ENCODE results near the gene ZSWIM5.
"Not testable (repeated sequence)": the region's sequence is repeated elsewhere in the genome, so short reads cannot be mapped to it uniquely, and the experiment has no call there.

ZSWIM5 gene

GRCh38 chr1:45097079-45097478 is 109.3 kb downstream of the ZSWIM5 start:
- H3K27me3 Mint-ChIP-seq = no peaks in the 10 kb centered on the region
- no peaks in the 10 kb centered on the region for H3K36me3 Mint-ChIP-seq (ENCODE audit: insufficient read depth)
- H3K9me3 Mint-ChIP-seq = no peaks in the 10 kb centered on the region
- H3K4me1 Mint-ChIP-seq = peaks cover 4% of the 10 kb centered on the region
- no peak overlapping the region for H3K4me3 Mint-ChIP-seq
- no peak for ATAC-seq (replicated peaks; ENCODE audit: extremely low read depth, poor library complexity, severe bottlenecking)
- no peak overlapping the region for H3K27ac Mint-ChIP-seq (ENCODE audit: low read depth)
- no peak for DNase-seq (ENCODE audit: low spot score in 2 of 2)

- ATAC-seq (replicated peaks; ENCODE audit: extremely low read depth, poor library complexity, severe bottlenecking) = no peak
- Mint-ChIP-seq H3K4me3 (no peak overlapping the region), H3K4me1 (peaks cover 4% of the 10 kb centered on the region), H3K36me3 (ENCODE audit: insufficient read depth) (no peaks in the 10 kb centered on the region), H3K27me3 (no peaks in the 10 kb centered on the region), H3K9me3 (no peaks in the 10 kb centered on the region), H3K27ac (ENCODE audit: low read depth) (no peak overlapping the region)
- DNase-seq (ENCODE audit: low spot score in 2 of 2) = no peak
Observed at GRCh38 chr1:45095450-45095849, 111.0 kb downstream of the ZSWIM5 start.

GRCh38 chr1:45094371-45094770 is 112.0 kb downstream of the ZSWIM5 start:
- not testable (repeated sequence) for H3K4me1 Mint-ChIP-seq; H3K27me3 Mint-ChIP-seq; H3K36me3 Mint-ChIP-seq (ENCODE audit: insufficient read depth); DNase-seq (ENCODE audit: low spot score in 2 of 2); H3K4me3 Mint-ChIP-seq; ATAC-seq (replicated peaks; ENCODE audit: extremely low read depth, poor library complexity, severe bottlenecking); H3K9me3 Mint-ChIP-seq; H3K27ac Mint-ChIP-seq (ENCODE audit: low read depth)

GRCh38 chr1:45093334-45093733 is 113.1 kb downstream of the ZSWIM5 start:
- H3K27me3 Mint-ChIP-seq = no peaks in the 10 kb centered on the region
- H3K4me3 Mint-ChIP-seq = no peak overlapping the region
- H3K36me3 Mint-ChIP-seq (ENCODE audit: insufficient read depth) = no peaks in the 10 kb centered on the region
- no peak for DNase-seq (ENCODE audit: low spot score in 2 of 2)
- H3K9me3 Mint-ChIP-seq = no peaks in the 10 kb centered on the region
- no peak overlapping the region for H3K27ac Mint-ChIP-seq (ENCODE audit: low read depth)
- no peak for ATAC-seq (replicated peaks; ENCODE audit: extremely low read depth, poor library complexity, severe bottlenecking)
- peaks cover 4% of the 10 kb centered on the region for H3K4me1 Mint-ChIP-seq

- Mint-ChIP-seq H3K4me1 (no peaks in the 10 kb centered on the region), H3K4me3 (no peak overlapping the region), H3K36me3 (ENCODE audit: insufficient read depth) (no peaks in the 10 kb centered on the region), H3K27me3 (no peaks in the 10 kb centered on the region), H3K27ac (ENCODE audit: low read depth) (no peak overlapping the region), H3K9me3 (no peaks in the 10 kb centered on the region)
- DNase-seq (ENCODE audit: low spot score in 2 of 2) (no peak), ATAC-seq (replicated peaks; ENCODE audit: extremely low read depth, poor library complexity, severe bottlenecking) (no peak)
Observed at GRCh38 chr1:45089711-45090110, 116.7 kb downstream of the ZSWIM5 start.

GRCh38 chr1:45084562-45084961 is 121.8 kb downstream of the ZSWIM5 start:
- Mint-ChIP-seq H3K27me3 (no peaks in the 10 kb centered on the region), H3K9me3 (no peaks in the 10 kb centered on the region), H3K36me3 (ENCODE audit: insufficient read depth) (no peaks in the 10 kb centered on the region), H3K4me3 (no peak overlapping the region), H3K4me1 (no peaks in the 10 kb centered on the region), H3K27ac (ENCODE audit: low read depth) (no peak overlapping the region)
- ATAC-seq (replicated peaks; ENCODE audit: extremely low read depth, poor library complexity, severe bottlenecking) (no peak), DNase-seq (ENCODE audit: low spot score in 2 of 2) (no peak)

GRCh38 chr1:45079533-45079932 is 126.9 kb downstream of the ZSWIM5 start:
- Mint-ChIP-seq H3K4me3 (no peak overlapping the region), H3K27me3 (peaks cover 20% of the 10 kb centered on the region), H3K9me3 (no peaks in the 10 kb centered on the region), H3K4me1 (no peaks in the 10 kb centered on the region), H3K36me3 (ENCODE audit: insufficient read depth) (no peaks in the 10 kb centered on the region), H3K27ac (ENCODE audit: low read depth) (no peak overlapping the region)
- no peak for ATAC-seq (replicated peaks; ENCODE audit: extremely low read depth, poor library complexity, severe bottlenecking)
- no peak for DNase-seq (ENCODE audit: low spot score in 2 of 2)

GRCh38 chr1:45076959-45077358 is 129.4 kb downstream of the ZSWIM5 start:
- not testable (repeated sequence) for DNase-seq (ENCODE audit: low spot score in 2 of 2); H3K4me1 Mint-ChIP-seq; H3K36me3 Mint-ChIP-seq (ENCODE audit: insufficient read depth); H3K4me3 Mint-ChIP-seq; H3K9me3 Mint-ChIP-seq; ATAC-seq (replicated peaks; ENCODE audit: extremely low read depth, poor library complexity, severe bottlenecking); H3K27ac Mint-ChIP-seq (ENCODE audit: low read depth)
- H3K27me3 Mint-ChIP-seq = peaks cover 20% of the 10 kb centered on the region

GRCh38 chr1:45071567-45071966 is 134.8 kb downstream of the ZSWIM5 start:
- ATAC-seq (replicated peaks; ENCODE audit: extremely low read depth, poor library complexity, severe bottlenecking) (no peak), DNase-seq (ENCODE audit: low spot score in 2 of 2) (no peak)
- Mint-ChIP-seq H3K4me3 (no peak overlapping the region), H3K9me3 (no peaks in the 10 kb centered on the region), H3K27ac (ENCODE audit: low read depth) (no peak overlapping the region), H3K36me3 (ENCODE audit: insufficient read depth) (no peaks in the 10 kb centered on the region), H3K27me3 (peaks cover 11% of the 10 kb centered on the region), H3K4me1 (no peaks in the 10 kb centered on the region)

GRCh38 chr1:45067806-45068205 is 138.6 kb downstream of the ZSWIM5 start:
- Mint-ChIP-seq H3K4me1 (no peaks in the 10 kb centered on the region), H3K4me3 (no peak overlapping the region), H3K36me3 (ENCODE audit: insufficient read depth) (peaks cover 4% of the 10 kb centered on the region), H3K9me3 (peaks cover 5% of the 10 kb centered on the region), H3K27me3 (no peaks in the 10 kb centered on the region), H3K27ac (ENCODE audit: low read depth) (no peak overlapping the region)
- ATAC-seq (replicated peaks; ENCODE audit: extremely low read depth, poor library complexity, severe bottlenecking) = no peak
- no peak for DNase-seq (ENCODE audit: low spot score in 2 of 2)

GRCh38 chr1:45065083-45065482 is 141.3 kb downstream of the ZSWIM5 start:
- no peak overlapping the region for H3K4me3 Mint-ChIP-seq
- peaks cover 5% of the 10 kb centered on the region for H3K9me3 Mint-ChIP-seq
- H3K27me3 Mint-ChIP-seq = no peaks in the 10 kb centered on the region
- no peaks in the 10 kb centered on the region for H3K4me1 Mint-ChIP-seq
- DNase-seq (ENCODE audit: low spot score in 2 of 2) (no peak), ATAC-seq (replicated peaks; ENCODE audit: extremely low read depth, poor library complexity, severe bottlenecking) (no peak)
- no peak overlapping the region for H3K27ac Mint-ChIP-seq (ENCODE audit: low read depth)
- peaks cover 4% of the 10 kb centered on the region for H3K36me3 Mint-ChIP-seq (ENCODE audit: insufficient read depth)

GRCh38 chr1:45062463-45062862 is 143.9 kb downstream of the ZSWIM5 start:
- H3K4me1 Mint-ChIP-seq; H3K4me3 Mint-ChIP-seq; ATAC-seq (replicated peaks; ENCODE audit: extremely low read depth, poor library complexity, severe bottlenecking); H3K36me3 Mint-ChIP-seq (ENCODE audit: insufficient read depth); H3K27me3 Mint-ChIP-seq; H3K9me3 Mint-ChIP-seq; H3K27ac Mint-ChIP-seq (ENCODE audit: low read depth); DNase-seq (ENCODE audit: low spot score in 2 of 2): not testable (repeated sequence)

- Mint-ChIP-seq H3K4me3 (no peak overlapping the region), H3K4me1 (no peaks in the 10 kb centered on the region), H3K27me3 (no peaks in the 10 kb centered on the region), H3K27ac (ENCODE audit: low read depth) (no peak overlapping the region), H3K36me3 (ENCODE audit: insufficient read depth) (peaks cover 2% of the 10 kb centered on the region), H3K9me3 (no peaks in the 10 kb centered on the region)
- ATAC-seq (replicated peaks; ENCODE audit: extremely low read depth, poor library complexity, severe bottlenecking) (no peak), DNase-seq (ENCODE audit: low spot score in 2 of 2) (no peak)
Observed at GRCh38 chr1:45059829-45060228, 146.6 kb downstream of the ZSWIM5 start.

- no peaks in the 10 kb centered on the region for H3K27me3 Mint-ChIP-seq
Observed at GRCh38 chr1:45057542-45057941, 148.9 kb downstream of the ZSWIM5 start.

More at GRCh38 chr1:45057542-45057941, 148.9 kb downstream of the ZSWIM5 start:
- Mint-ChIP-seq H3K9me3 (no peaks in the 10 kb centered on the region), H3K4me3 (no peak overlapping the region), H3K27ac (ENCODE audit: low read depth) (no peak overlapping the region), H3K4me1 (no peaks in the 10 kb centered on the region), H3K36me3 (ENCODE audit: insufficient read depth) (no peaks in the 10 kb centered on the region)
- no peak for ATAC-seq (replicated peaks; ENCODE audit: extremely low read depth, poor library complexity, severe bottlenecking)
- no peak for DNase-seq (ENCODE audit: low spot score in 2 of 2)
